ENCODE measurements around the gene INTS1.
"Not testable (repeated sequence)": the region's sequence is repeated elsewhere in the genome, so short reads cannot be mapped to it uniquely, and the experiment has no call there.

DNA sequence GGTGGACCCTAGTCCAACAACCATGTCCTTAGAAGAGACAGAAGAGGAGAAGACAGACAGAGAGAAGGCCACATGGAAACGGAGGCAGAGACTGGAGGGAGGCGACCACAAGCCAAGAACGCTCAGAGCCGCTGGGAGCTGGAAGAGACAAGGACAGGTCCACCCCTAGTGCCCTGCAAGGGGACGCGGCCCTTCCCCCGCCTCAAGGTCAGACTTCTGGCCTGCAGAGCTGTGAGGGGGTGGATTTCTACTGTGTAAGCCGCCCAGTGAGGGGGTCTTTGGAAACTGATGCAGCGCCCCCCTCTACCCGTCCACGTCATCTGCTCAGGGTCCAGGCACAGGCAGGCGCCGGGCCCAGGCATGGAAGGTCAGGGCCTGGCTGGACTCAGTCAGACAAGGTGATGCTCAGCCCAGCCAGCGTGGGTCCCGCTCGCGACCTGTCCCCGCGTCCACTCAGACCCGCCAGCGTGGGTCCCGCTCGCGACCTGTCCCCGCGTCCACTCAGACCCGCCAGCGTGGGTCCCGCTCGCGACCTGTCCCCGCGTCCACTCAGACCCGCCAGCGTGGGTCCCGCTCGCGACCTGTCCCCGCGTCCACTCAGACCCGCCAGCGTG lies 60.5 kb downstream of the INTS1 start:
- TF ChIP-seq, protein P1, sequence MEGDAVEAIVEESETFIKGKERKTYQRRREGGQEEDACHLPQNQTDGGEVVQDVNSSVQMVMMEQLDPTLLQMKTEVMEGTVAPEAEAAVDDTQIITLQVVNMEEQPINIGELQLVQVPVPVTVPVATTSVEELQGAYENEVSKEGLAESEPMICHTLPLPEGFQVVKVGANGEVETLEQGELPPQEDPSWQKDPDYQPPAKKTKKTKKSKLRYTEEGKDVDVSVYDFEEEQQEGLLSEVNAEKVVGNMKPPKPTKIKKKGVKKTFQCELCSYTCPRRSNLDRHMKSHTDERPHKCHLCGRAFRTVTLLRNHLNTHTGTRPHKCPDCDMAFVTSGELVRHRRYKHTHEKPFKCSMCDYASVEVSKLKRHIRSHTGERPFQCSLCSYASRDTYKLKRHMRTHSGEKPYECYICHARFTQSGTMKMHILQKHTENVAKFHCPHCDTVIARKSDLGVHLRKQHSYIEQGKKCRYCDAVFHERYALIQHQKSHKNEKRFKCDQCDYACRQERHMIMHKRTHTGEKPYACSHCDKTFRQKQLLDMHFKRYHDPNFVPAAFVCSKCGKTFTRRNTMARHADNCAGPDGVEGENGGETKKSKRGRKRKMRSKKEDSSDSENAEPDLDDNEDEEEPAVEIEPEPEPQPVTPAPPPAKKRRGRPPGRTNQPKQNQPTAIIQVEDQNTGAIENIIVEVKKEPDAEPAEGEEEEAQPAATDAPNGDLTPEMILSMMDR (IDR thresholded peaks at IDR 0.05) = not testable (repeated sequence)
- TF ChIP-seq POLR2A (IDR thresholded peaks at IDR 0.05) = not testable (repeated sequence)

Data from testis (tissue), 2 donors.